ENCODE data around the gene FSHR. TPM values are rescaled to one million over a fixed set of nuclear protein-coding genes. Genes with fewer than 3 reads are reported as not detected.

Gene FSHR
- total RNA-seq, 1 donor from 2014 or later: not detected

GRCh38 chr2:49035481-49035880, 118.8 kb downstream of the FSHR start:
- H3K36me3 Mint-ChIP-seq: no peaks in the 10 kb centered on the region
- H3K4me3 Mint-ChIP-seq: no peak overlapping the region
- no peak for TF ChIP-seq CTCF (conservative IDR thresholded peaks at IDR 0.05)
- no peak overlapping the region for H3K27ac Mint-ChIP-seq
- no peak for DNase-seq (ENCODE audit: extremely low spot score, unreplicated experiment)
- peaks cover 5% of the 10 kb centered on the region for H3K4me1 Mint-ChIP-seq (ENCODE audit: unreplicated experiment)
- H3K9me3 Mint-ChIP-seq: no peaks in the 10 kb centered on the region
- peaks cover 2% of the 10 kb centered on the region for H3K27me3 Mint-ChIP-seq

GRCh38 chr2:49033394-49034185, 120.7 kb downstream of the FSHR start:
- no peaks in the 10 kb centered on the region for H3K9me3 Mint-ChIP-seq
- H3K27ac Mint-ChIP-seq: no peak overlapping the region
- H3K4me3 Mint-ChIP-seq: no peak overlapping the region
- no peaks in the 10 kb centered on the region for H3K27me3 Mint-ChIP-seq
- no peaks in the 10 kb centered on the region for H3K36me3 Mint-ChIP-seq
- peaks cover 5% of the 10 kb centered on the region for H3K4me1 Mint-ChIP-seq (ENCODE audit: unreplicated experiment)
- TF ChIP-seq CTCF (conservative IDR thresholded peaks at IDR 0.05): no peak
- DNase-seq (ENCODE audit: extremely low spot score, unreplicated experiment): no peak

GRCh38 chr2:49032936-49033335, 121.4 kb downstream of the FSHR start:
- H3K36me3 Mint-ChIP-seq: no peaks in the 10 kb centered on the region
- no peak for DNase-seq (ENCODE audit: extremely low spot score, unreplicated experiment)
- H3K27me3 Mint-ChIP-seq: no peaks in the 10 kb centered on the region
- no peak overlapping the region for H3K4me3 Mint-ChIP-seq
- no peak for TF ChIP-seq CTCF (conservative IDR thresholded peaks at IDR 0.05)
- peaks cover 5% of the 10 kb centered on the region for H3K4me1 Mint-ChIP-seq (ENCODE audit: unreplicated experiment)
- no peaks in the 10 kb centered on the region for H3K9me3 Mint-ChIP-seq
- no peak overlapping the region for H3K27ac Mint-ChIP-seq

- Mint-ChIP-seq H3K4me3 (no peak overlapping the region), H3K9me3 (no peaks in the 10 kb centered on the region)
- no peak for DNase-seq (ENCODE audit: extremely low spot score, unreplicated experiment)
These were observed 122.2 kb downstream of the FSHR start for GRCh38 chr2:49032126-49032525.

GRCh38 chr2:49029406-49029805, 124.9 kb downstream of the FSHR start:
- Mint-ChIP-seq H3K27ac (no peak overlapping the region), H3K36me3 (no peaks in the 10 kb centered on the region), H3K27me3 (no peaks in the 10 kb centered on the region), H3K4me3 (no peak overlapping the region), H3K9me3 (no peaks in the 10 kb centered on the region), H3K4me1 (ENCODE audit: unreplicated experiment) (peaks cover 5% of the 10 kb centered on the region)
- no peak for TF ChIP-seq CTCF (conservative IDR thresholded peaks at IDR 0.05)
- DNase-seq (ENCODE audit: extremely low spot score, unreplicated experiment): no peak

More at GRCh38 chr2:49032126-49032525, 122.2 kb downstream of the FSHR start:
- H3K27me3 Mint-ChIP-seq: no peaks in the 10 kb centered on the region
- no peaks in the 10 kb centered on the region for H3K36me3 Mint-ChIP-seq
- no peak overlapping the region for H3K27ac Mint-ChIP-seq
- TF ChIP-seq CTCF (conservative IDR thresholded peaks at IDR 0.05): no peak
- H3K4me1 Mint-ChIP-seq (ENCODE audit: unreplicated experiment): peaks cover 5% of the 10 kb centered on the region

Measured in type B pancreatic cell (in vitro differentiated cells).